Neural progenitor cell (in vitro differentiated cells): ENCODE results near the gene LIN7C. TPM values are rescaled to one million over a fixed set of nuclear protein-coding genes. Genes with fewer than 3 reads are reported as not detected.

Source experiments
- DNase-seq: peaks from one replicate; pipeline ENCODE4 v3.0.0-alpha.2; 2016; ENCODE audit warnings: low spot score
- H2AFZ ChIP-seq: fragments of 200-600 bp; sonication (generic); replicated peaks from 2 replicates; pipeline ENCODE4 v1.6.1; 2016; ENCODE audit warnings: antibody characterized with exemption
- H3F3A ChIP-seq: fragments of 200-600 bp; sonication (generic); 2 replicates; pipeline ENCODE4 v1.6.1; 2016; ENCODE audit warnings: antibody characterized with exemption, low read depth
- H3K27ac ChIP-seq: fragments of 200-600 bp; sonication (generic); 2 replicates; pipeline ENCODE4 v1.5.1; 2016; ENCODE audit warnings: mild to moderate bottlenecking
- H3K27me3 ChIP-seq: fragments of 200-600 bp; sonication (generic); 2 replicates; pipeline ENCODE4 v1.6.1; 2016; ENCODE audit warnings: mild to moderate bottlenecking, moderate library complexity
- H3K36me3 ChIP-seq: fragments of 200-600 bp; sonication (generic); 2 replicates; pipeline ENCODE4 v1.5.1; 2016
- H3K4me1 ChIP-seq: fragments of 200-600 bp; sonication (generic); 2 replicates; pipeline ENCODE4 v1.6.1; 2016; ENCODE audit warnings: mixed run types
- H3K4me2 ChIP-seq: fragments of 200-600 bp; sonication (generic); 2 replicates; pipeline ENCODE4 v1.6.1; 2016
- H3K4me3 ChIP-seq: fragments of 200-600 bp; sonication (generic); 2 replicates; pipeline ENCODE4 v1.5.1; 2016
- H3K79me2 ChIP-seq: fragments of 200-600 bp; sonication (generic); 2 replicates; pipeline ENCODE4 v1.6.1; 2016; ENCODE audit warnings: low read depth
- H3K9ac ChIP-seq: fragments of 200-600 bp; sonication (generic); 2 replicates; pipeline ENCODE4 v1.6.1; 2016
- H3K9me3 ChIP-seq: fragments of 200-600 bp; sonication (generic); 2 replicates; pipeline ENCODE4 v1.5.1; 2016; ENCODE audit warnings: low read depth
- H4K20me1 ChIP-seq: fragments of 200-600 bp; sonication (generic); 2 replicates; pipeline ENCODE4 v1.6.1; 2016; ENCODE audit warnings: low read depth
- H3K27ac Mint-ChIP-seq: 3 replicates; pipeline ENCODE4 v1.8.0; 2021; ENCODE audit warnings: mixed read lengths
- H3K27me3 Mint-ChIP-seq: 2 replicates; pipeline ENCODE4 v1.8.0; 2022; ENCODE audit warnings: low read depth, mild to moderate bottlenecking, inconsistent platforms, moderate library complexity, mixed read lengths; ENCODE audit not compliant: insufficient read depth
- H3K36me3 Mint-ChIP-seq: 3 replicates; pipeline ENCODE4 v1.8.0; 2021; ENCODE audit warnings: mixed read lengths
- H3K4me1 Mint-ChIP-seq: 3 replicates; pipeline ENCODE4 v1.8.0; 2021; ENCODE audit warnings: mixed read lengths
- H3K4me3 Mint-ChIP-seq: 3 replicates; pipeline ENCODE4 v1.8.0; 2021; ENCODE audit warnings: mild to moderate bottlenecking, moderate library complexity, mixed read lengths
- H3K9me3 Mint-ChIP-seq: 3 replicates; pipeline ENCODE4 v1.8.0; 2020; ENCODE audit warnings: mixed read lengths
- CTCF ChIP-seq: fragments of 200-600 bp; sonication (generic); IDR thresholded peaks from 2 replicates; pipeline ENCODE4 v1.5.1; 2017; ENCODE audit warnings: antibody characterized with exemption, mild to moderate bottlenecking
- EZH2 ChIP-seq: fragments of 200-600 bp; sonication (generic); IDR thresholded peaks from 2 replicates; pipeline ENCODE4 v1.6.1; 2017; ENCODE audit warnings: antibody characterized with exemption, mild to moderate bottlenecking, moderate library complexity
- EZH2phosphoT487 ChIP-seq: fragments of 200-600 bp; sonication (generic); IDR thresholded peaks from 2 replicates; pipeline ENCODE4 v1.6.1; 2017; ENCODE audit warnings: antibody characterized with exemption
- total RNA-seq: library from RNA; depleted of rRNA; stranded (reverse); fragments of >200 nt; gene quantifications from 2 replicates; pipeline ENCODE4 v1.2.3, GENCODE V29; 2015; ENCODE audit warnings: low replicate concordance

Gene LIN7C
- total RNA-seq, 1 donor from 2014 or later = 82.1 TPM

- H4K20me1 ChIP-seq = no peaks in the 10 kb centered on the region
- no peak for TF ChIP-seq EZH2phosphoT487
- no peak for TF ChIP-seq CTCF
- TF ChIP-seq EZH2 = no peak
- no peaks in the 10 kb centered on the region for H3K36me3 ChIP-seq
- H3K4me3 Mint-ChIP-seq = no peak overlapping the region
- no peak overlapping the region for H2AFZ ChIP-seq
- H3F3A ChIP-seq = no peaks in the 10 kb centered on the region
- no peak overlapping the region for H3K9ac ChIP-seq
- no peaks in the 10 kb centered on the region for H3K4me1 Mint-ChIP-seq
- no peaks in the 10 kb centered on the region for H3K9me3 Mint-ChIP-seq
- no peaks in the 10 kb centered on the region for H3K4me1 ChIP-seq
- no peak overlapping the region for H3K27ac Mint-ChIP-seq
- no peaks in the 10 kb centered on the region for H3K27me3 ChIP-seq
- no peak overlapping the region for H3K4me2 ChIP-seq
- no peak for DNase-seq
- H3K36me3 Mint-ChIP-seq = no peaks in the 10 kb centered on the region
- no peak overlapping the region for H3K4me3 ChIP-seq
- no peak overlapping the region for H3K27ac ChIP-seq
- peaks cover 1% of the 10 kb centered on the region for H3K27me3 Mint-ChIP-seq
- no peaks in the 10 kb centered on the region for H3K79me2 ChIP-seq
- no peaks in the 10 kb centered on the region for H3K9me3 ChIP-seq
These were observed 26.2 kb upstream of the LIN7C start for GRCh38 chr11:27532652-27533325.

- Histone ChIP-seq H3K79me2 (no peaks in the 10 kb centered on the region), H3K9me3 (no peaks in the 10 kb centered on the region), H3K4me1 (no peaks in the 10 kb centered on the region), H3K4me3 (no peak overlapping the region), H3K27ac (no peak overlapping the region), H3K4me2 (no peak overlapping the region), H3F3A (peaks cover 8% of the 10 kb centered on the region), H3K36me3 (no peaks in the 10 kb centered on the region), H3K27me3 (no peaks in the 10 kb centered on the region), H4K20me1 (no peaks in the 10 kb centered on the region), H3K9ac (no peak overlapping the region), H2AFZ (no peak overlapping the region)
- Mint-ChIP-seq H3K9me3 (no peaks in the 10 kb centered on the region), H3K4me3 (no peak overlapping the region), H3K36me3 (no peaks in the 10 kb centered on the region), H3K27me3 (peaks cover 2% of the 10 kb centered on the region), H3K27ac (no peak overlapping the region), H3K4me1 (no peaks in the 10 kb centered on the region)
- no peak for DNase-seq
- TF ChIP-seq EZH2phosphoT487 (no peak), EZH2 (no peak), CTCF (no peak)
These were observed 22.1 kb upstream of the LIN7C start for GRCh38 chr11:27528712-27529111.

- no peak overlapping the region for H3K27ac ChIP-seq
- no peaks in the 10 kb centered on the region for H4K20me1 ChIP-seq
- H3K79me2 ChIP-seq = no peaks in the 10 kb centered on the region
- no peak overlapping the region for H3K4me2 ChIP-seq
- TF ChIP-seq EZH2phosphoT487 = no peak
- TF ChIP-seq CTCF = no peak
- no peak for TF ChIP-seq EZH2
- Mint-ChIP-seq H3K4me1 (no peaks in the 10 kb centered on the region), H3K27ac (no peak overlapping the region), H3K27me3 (peaks cover 2% of the 10 kb centered on the region), H3K36me3 (no peaks in the 10 kb centered on the region), H3K9me3 (no peaks in the 10 kb centered on the region), H3K4me3 (no peak overlapping the region)
- no peaks in the 10 kb centered on the region for H3K36me3 ChIP-seq
- no peaks in the 10 kb centered on the region for H3K4me1 ChIP-seq
- H2AFZ ChIP-seq = no peak overlapping the region
- H3K9ac ChIP-seq = no peak overlapping the region
- H3F3A ChIP-seq = peaks cover 8% of the 10 kb centered on the region
- no peaks in the 10 kb centered on the region for H3K9me3 ChIP-seq
- DNase-seq = no peak
- no peak overlapping the region for H3K4me3 ChIP-seq
- H3K27me3 ChIP-seq = no peaks in the 10 kb centered on the region
These were observed 20.0 kb upstream of the LIN7C start for GRCh38 chr11:27526535-27526934.
